Stimulated activated CD8-positive, alpha-beta memory T cell treated with anti-CD3 and anti-CD28 coated beads, Interleukin-7, amount 100 ng/mL, for 24 hours (primary cell): Measurements from ENCODE around the gene LHFPL6.

ENCODE experiments used
- DNase-seq: peaks from one replicate; pipeline ENCODE4 v3.0.0-alpha.2; 2020; ENCODE audit warnings: low read depth

LHFPL6 gene

GRCh38 chr13:39462428-39462827, 140.6 kb downstream of the LHFPL6 start:
- no peak for DNase-seq

GRCh38 chr13:39461685-39462266, 141.2 kb downstream of the LHFPL6 start:
- no peak for DNase-seq

GRCh38 chr13:39457274-39457673, 145.7 kb downstream of the LHFPL6 start:
- DNase-seq: no peak

GRCh38 chr13:39455521-39456175, 147.3 kb downstream of the LHFPL6 start:
- DNase-seq: no peak

- no peak for DNase-seq
Observed at GRCh38 chr13:39452834-39453233, 150.2 kb downstream of the LHFPL6 start.

GRCh38 chr13:39452417-39452816, 150.6 kb downstream of the LHFPL6 start:
- DNase-seq: no peak

- DNase-seq: no peak
Observed at GRCh38 chr13:39451860-39452301, 151.1 kb downstream of the LHFPL6 start.

- DNase-seq: no peak
Observed at GRCh38 chr13:39451301-39451700, 151.7 kb downstream of the LHFPL6 start.

GRCh38 chr13:39450176-39450575, 152.8 kb downstream of the LHFPL6 start:
- DNase-seq: no peak

- DNase-seq: no peak
Observed at GRCh38 chr13:39448834-39449233, 154.2 kb downstream of the LHFPL6 start.

- DNase-seq: no peak
Observed at GRCh38 chr13:39446865-39447264, 156.1 kb downstream of the LHFPL6 start.

- no peak for DNase-seq
Observed at GRCh38 chr13:39444866-39445265, 158.1 kb downstream of the LHFPL6 start.

- no peak for DNase-seq
Observed at GRCh38 chr13:39433651-39434050, 169.3 kb downstream of the LHFPL6 start.

GRCh38 chr13:39432196-39432595, 170.8 kb downstream of the LHFPL6 start:
- DNase-seq: no peak

- DNase-seq: no peak
Observed at GRCh38 chr13:39422845-39423565, 180.0 kb downstream of the LHFPL6 start.

- no peak for DNase-seq
Observed at GRCh38 chr13:39419876-39420275, 183.1 kb downstream of the LHFPL6 start.

- DNase-seq: no peak
Observed at GRCh38 chr13:39419068-39419467, 183.9 kb downstream of the LHFPL6 start.

GRCh38 chr13:39418424-39418823, 184.6 kb downstream of the LHFPL6 start:
- DNase-seq: no peak

- no peak for DNase-seq
Observed at GRCh38 chr13:39417643-39418042, 185.3 kb downstream of the LHFPL6 start.

GRCh38 chr13:39417131-39417530, 185.9 kb downstream of the LHFPL6 start:
- no peak for DNase-seq

- no peak for DNase-seq
Observed at GRCh38 chr13:39415008-39415802, 187.8 kb downstream of the LHFPL6 start.

GRCh38 chr13:39414339-39414738, 188.7 kb downstream of the LHFPL6 start:
- DNase-seq: no peak

GRCh38 chr13:39411511-39411910, 191.5 kb downstream of the LHFPL6 start:
- DNase-seq: no peak
